ENCODE measurements around the gene APOBEC2. TPM values are rescaled to one million over a fixed set of nuclear protein-coding genes. Genes with fewer than 3 reads are reported as not detected.

Gene APOBEC2
- total and polyA plus RNA-seq, 2 donors (not counting 1 experiment from before 2014, with no cell fraction given): not detected

- no peak for TF ChIP-seq CTCF (IDR thresholded peaks at IDR 0.05)
- TF ChIP-seq EZH2 (IDR thresholded peaks at IDR 0.05; ENCODE audit: borderline replicate concordance, insufficient read depth, low read depth, low read length, poor library complexity, severe bottlenecking): no peak
- H3K9ac ChIP-seq (ENCODE audit: low read length): no peak within 1 kb of the TSS
- H3K9me3 ChIP-seq (ENCODE audit: control extremely low read depth in 1 of 3, control insufficient read depth in 2 of 3, insufficient read depth in 1 of 3, low read length in 2 of 3): no peaks in the 10 kb centered on the region
- H3K4me2 ChIP-seq (replicated peaks; ENCODE audit: low read depth, low read length, poor library complexity, severe bottlenecking): no peak within 1 kb of the TSS
- H2AFZ ChIP-seq (ENCODE audit: insufficient read depth, low read depth, low read length, poor library complexity, severe bottlenecking): no peak within 1 kb of the TSS
- H3K4me3 ChIP-seq (ENCODE audit: control extremely low read depth in 1 of 5, extremely low read depth in 1 of 5, insufficient read depth in 1 of 5, low read depth in 2 of 5, low read length in 4 of 5): no peak within 1 kb of the TSS
- peaks cover 0 to 2% of the 10 kb centered on the region in 2 experiments for H3K36me3 ChIP-seq (replicated peaks in 1 of 2; ENCODE audit: control extremely low read depth in 1 of 2, control insufficient read depth in 1 of 2, extremely low read depth in 1 of 2, insufficient read depth in 2 of 2, low read length in 1 of 2)
- no peaks in the 10 kb centered on the region for H4K20me1 ChIP-seq (ENCODE audit: control insufficient read depth, insufficient read depth, low read length, poor library complexity, severe bottlenecking)
- no peaks in the 10 kb centered on the region for H3K9me3 Mint-ChIP-seq (ENCODE audit: insufficient read depth)
- intact Hi-C loops (cut with micrococcal nuclease): no loop called here
- POLR2A ChIA-PET: no interaction called here
- no peaks in the 10 kb centered on the region for H3K4me1 Mint-ChIP-seq
- H3K4me1 ChIP-seq (ENCODE audit: control insufficient read depth in 2 of 2, insufficient read depth in 2 of 2, low read length in 2 of 2): no peaks in the 10 kb centered on the region
- no peak within 1 kb of the TSS for H3K27ac Mint-ChIP-seq
- no peaks in the 10 kb centered on the region for H3K79me2 ChIP-seq (ENCODE audit: control insufficient read depth, insufficient read depth, low read length)
- H3K4me3 Mint-ChIP-seq: no peak within 1 kb of the TSS
- CTCF ChIA-PET: interaction anchor here (0.9 kb wide), 1 partner anchor 13 kb away, joined by 3 read pairs; no protein-coding TSS in a partner anchor
- H3K27me3 ChIP-seq (replicated peaks in 1 of 4; ENCODE audit: control extremely low read depth in 1 of 4, control insufficient read depth in 3 of 4, insufficient read depth in 4 of 4, low read length in 3 of 4): no peaks in the 10 kb centered on the region
- H3K27me3 Mint-ChIP-seq: no peaks in the 10 kb centered on the region
- H3K27ac ChIP-seq (ENCODE audit: low read length in 2 of 2): no peak within 1 kb of the TSS
- ATAC-seq (ENCODE audit: low read depth) (no peak), DNase-seq (no peak)
- WGBS (ENCODE audit: insufficient coverage): 91% methylated on average over 10 of the region's 10 CpGs
Observed at GRCh38 chr6:41042226-41043055, 10.6 kb upstream of the APOBEC2 start, which contains the start of gene TSPO2. TSPO2 (plus strand) TSS chr6:41042467; CDS start chr6:41042986, 519 bp downstream.

- Histone ChIP-seq H3K4me2 (replicated peaks; ENCODE audit: low read depth, low read length, poor library complexity, severe bottlenecking) (no peak overlapping the region), H3K27ac (ENCODE audit: low read length in 2 of 2) (no peak overlapping the region), H3K4me1 (ENCODE audit: control insufficient read depth in 2 of 2, insufficient read depth in 2 of 2, low read length in 2 of 2) (no peaks in the 10 kb centered on the region), H3K4me3 (ENCODE audit: control extremely low read depth in 1 of 5, extremely low read depth in 1 of 5, insufficient read depth in 1 of 5, low read depth in 2 of 5, low read length in 4 of 5) (no peak overlapping the region), H3K27me3 (replicated peaks in 1 of 4; ENCODE audit: control extremely low read depth in 1 of 4, control insufficient read depth in 3 of 4, insufficient read depth in 4 of 4, low read length in 3 of 4) (no peaks in the 10 kb centered on the region), H4K20me1 (ENCODE audit: control insufficient read depth, insufficient read depth, low read length, poor library complexity, severe bottlenecking) (no peaks in the 10 kb centered on the region), H3K36me3 (replicated peaks in 1 of 2; ENCODE audit: control extremely low read depth in 1 of 2, control insufficient read depth in 1 of 2, extremely low read depth in 1 of 2, insufficient read depth in 2 of 2, low read length in 1 of 2) (peaks cover 0 to 4% of the 10 kb centered on the region in 2 experiments), H3K9ac (ENCODE audit: low read length) (no peak overlapping the region), H3K79me2 (ENCODE audit: control insufficient read depth, insufficient read depth, low read length) (no peaks in the 10 kb centered on the region), H2AFZ (ENCODE audit: insufficient read depth, low read depth, low read length, poor library complexity, severe bottlenecking) (no peak overlapping the region), H3K9me3 (ENCODE audit: control extremely low read depth in 1 of 3, control insufficient read depth in 2 of 3, insufficient read depth in 1 of 3, low read length in 2 of 3) (no peaks in the 10 kb centered on the region)
- Mint-ChIP-seq H3K4me1 (no peaks in the 10 kb centered on the region), H3K4me3 (no peak overlapping the region), H3K9me3 (ENCODE audit: insufficient read depth) (no peaks in the 10 kb centered on the region), H3K27ac (no peak overlapping the region), H3K27me3 (no peaks in the 10 kb centered on the region)
- ChIA-PET CTCF (interaction anchor here (0.9 to 2.3 kb wide), 2 partner anchors 14 to 15 kb away, joined by 3 to 7 read pairs; no protein-coding TSS in a partner anchor), POLR2A (no interaction called here)
- intact Hi-C loops (cut with micrococcal nuclease): no loop called here
- ATAC-seq (ENCODE audit: low read depth): no peak
- 92% methylated on average over 2 of the region's 3 CpGs for WGBS (ENCODE audit: insufficient coverage)
- no peak for DNase-seq
- TF ChIP-seq EZH2 (IDR thresholded peaks at IDR 0.05; ENCODE audit: borderline replicate concordance, insufficient read depth, low read depth, low read length, poor library complexity, severe bottlenecking) (no peak), CTCF (IDR thresholded peaks at IDR 0.05) (no peak)
Observed at GRCh38 chr6:41043151-41043550, 9.9 kb upstream of the APOBEC2 start.
